Activated T-cell treated with anti-CD3 and anti-CD28 coated beads for 48 hours (primary cell): ENCODE results near the gene SPR.
A peak's percentile ranks its signal among the peaks of the same experiment; 100 is the strongest.

ENCODE experiments used
- DNase-seq: peaks from one replicate; pipeline ENCODE4 v3.0.0-alpha.2; 2020; ENCODE audit warnings: low read depth

The SPR gene

GRCh38 chr2:72887032-72887739 lies at the start of gene SPR:
Gene SPR (plus strand): TSS chr2:72887408. CDS start chr2:72887433, 25 bp downstream.
- peak; percentile 70 for DNase-seq

GRCh38 chr2:72840066-72840465 lies 47.1 kb upstream of the SPR start:
- no peak for DNase-seq

GRCh38 chr2:72841462-72842125 lies 45.6 kb upstream of the SPR start:
- DNase-seq, result no peak

- DNase-seq, result no peak
These were observed 43.9 kb upstream of the SPR start for GRCh38 chr2:72843301-72843700.

GRCh38 chr2:72846171-72847095 lies 40.8 kb upstream of the SPR start:
- DNase-seq, result no peak

- no peak for DNase-seq
These were observed 39.5 kb upstream of the SPR start for GRCh38 chr2:72847534-72848315.

- DNase-seq, result no peak
These were observed 38.6 kb upstream of the SPR start for GRCh38 chr2:72848436-72849137.

- no peak for DNase-seq
These were observed 38.1 kb upstream of the SPR start for GRCh38 chr2:72849138-72849462.

- no peak for DNase-seq
These were observed 35.9 kb upstream of the SPR start for GRCh38 chr2:72851333-72851732.

- peak; percentile 31 for DNase-seq
These were observed 27.4 kb upstream of the SPR start for GRCh38 chr2:72859831-72860262.

- peak; percentile 85 for DNase-seq
These were observed 24.8 kb upstream of the SPR start for GRCh38 chr2:72862239-72862988.

- no peak for DNase-seq
These were observed 24.2 kb upstream of the SPR start for GRCh38 chr2:72863046-72863445.

GRCh38 chr2:72864500-72864899 lies 22.7 kb upstream of the SPR start:
- DNase-seq, result no peak

GRCh38 chr2:72871060-72871459 lies 16.1 kb upstream of the SPR start:
- no peak for DNase-seq

GRCh38 chr2:72871880-72872279 lies 15.3 kb upstream of the SPR start:
- DNase-seq, result no peak

- DNase-seq, result no peak
These were observed 3.7 kb upstream of the SPR start for GRCh38 chr2:72883356-72883962.

- DNase-seq, result no peak
These were observed 640 bp upstream of the SPR start for GRCh38 chr2:72886505-72887031.

GRCh38 chr2:72887740-72888437 lies 681 bp downstream of the SPR start:
- peak; percentile 50 for DNase-seq
